Vagina (tissue), 2 donors: ENCODE data around the gene MAEL. TPM values are rescaled to one million over a fixed set of nuclear protein-coding genes. Genes with fewer than 3 reads are reported as not detected.

Source experiments
- DNase-seq, 2 donors: peaks; one replicate each; pipeline ENCODE4 v3.0.0-alpha.2; 2017; ENCODE audit errors: extremely low spot score in 2 of 2
- H3K27ac ChIP-seq: fragments of 200-600 bp; sonication (generic); one replicate; pipeline ENCODE4 v1.5.1; 2019
- H3K27me3 ChIP-seq: fragments of 200-600 bp; sonication (generic); one replicate; pipeline ENCODE4 v1.5.1; 2019
- H3K36me3 ChIP-seq, 2 donors: fragments of 200-600 bp; sonication (generic); one replicate each; pipeline ENCODE4 v1.5.1; 2017 to 2019
- H3K4me1 ChIP-seq: fragments of 200-600 bp; sonication (generic); one replicate; pipeline ENCODE4 v1.5.1; 2019
- H3K4me3 ChIP-seq, 2 donors: fragments of 200-600 bp; sonication (generic); 1 replicate in 1 of 2; 2 replicates in 1 of 2; pipeline ENCODE4 v1.5.1; 2016 to 2019
- H3K9me3 ChIP-seq: fragments of 200-600 bp; sonication (generic); one replicate; pipeline ENCODE4 v1.5.1; 2019
- CTCF ChIP-seq, 3 experiments: fragments of 450-650 bp in 2 of 3; fragments of 200-600 bp in 1 of 3; sonication (generic) in 1 of 3; IDR thresholded peaks; one replicate each; pipeline ENCODE4 v1.5.1; 2017 to 2019; ENCODE audit warnings: antibody characterized with exemption in 3 of 3, mild to moderate bottlenecking in 2 of 3, moderate library complexity in 2 of 3
- POLR2A ChIP-seq, 2 donors: fragments of 450-650 bp; IDR thresholded peaks; one replicate each; pipeline ENCODE4 v1.6.1; 2017; ENCODE audit warnings: antibody characterized with exemption in 2 of 2, mild to moderate bottlenecking in 2 of 2, moderate library complexity in 2 of 2
- POLR2AphosphoS5 ChIP-seq, 2 donors: sonication (generic); formaldehyde crosslinking; IDR thresholded peaks; one replicate each; pipeline ENCODE4 v1.9.0; 2017; ENCODE audit warnings: antibody characterized with exemption in 2 of 2, mild to moderate bottlenecking in 2 of 2, low read depth in 1 of 2; ENCODE audit not compliant: insufficient read depth in 1 of 2
- intact Hi-C: fragments of 100-400 bp; cut with DNase I; formaldehyde crosslinking; loops from one replicate; pipeline ENCODE4 v1.15.1; 2023
- total RNA-seq: library from RNA; depleted of rRNA; stranded (reverse); fragments of >200 nt; gene quantifications from one replicate; pipeline ENCODE4 v1.2.3, GENCODE V29; 2016

The MAEL gene
- total RNA-seq, 1 donor from 2014 or later: not detected

- Histone ChIP-seq H3K36me3 (no peaks in the 10 kb centered on the region), H3K9me3 (no peaks in the 10 kb centered on the region), H3K4me1 (peaks cover 7% of the 10 kb centered on the region), H3K27me3 (no peaks in the 10 kb centered on the region), H3K4me3 (no peak overlapping the region), H3K27ac (no peak overlapping the region)
- DNase-seq: peak in 1 of 2 donors; percentile 34
- intact Hi-C loops: loop anchor here (10.0 kb wide), 1 partner anchor 145 kb away; no protein-coding TSS in a partner anchor
- TF ChIP-seq CTCF (IDR thresholded peaks at IDR 0.05): no peak
These were observed 70.7 kb downstream of the MAEL start for GRCh38 chr1:167059809-167060107.

DNA sequence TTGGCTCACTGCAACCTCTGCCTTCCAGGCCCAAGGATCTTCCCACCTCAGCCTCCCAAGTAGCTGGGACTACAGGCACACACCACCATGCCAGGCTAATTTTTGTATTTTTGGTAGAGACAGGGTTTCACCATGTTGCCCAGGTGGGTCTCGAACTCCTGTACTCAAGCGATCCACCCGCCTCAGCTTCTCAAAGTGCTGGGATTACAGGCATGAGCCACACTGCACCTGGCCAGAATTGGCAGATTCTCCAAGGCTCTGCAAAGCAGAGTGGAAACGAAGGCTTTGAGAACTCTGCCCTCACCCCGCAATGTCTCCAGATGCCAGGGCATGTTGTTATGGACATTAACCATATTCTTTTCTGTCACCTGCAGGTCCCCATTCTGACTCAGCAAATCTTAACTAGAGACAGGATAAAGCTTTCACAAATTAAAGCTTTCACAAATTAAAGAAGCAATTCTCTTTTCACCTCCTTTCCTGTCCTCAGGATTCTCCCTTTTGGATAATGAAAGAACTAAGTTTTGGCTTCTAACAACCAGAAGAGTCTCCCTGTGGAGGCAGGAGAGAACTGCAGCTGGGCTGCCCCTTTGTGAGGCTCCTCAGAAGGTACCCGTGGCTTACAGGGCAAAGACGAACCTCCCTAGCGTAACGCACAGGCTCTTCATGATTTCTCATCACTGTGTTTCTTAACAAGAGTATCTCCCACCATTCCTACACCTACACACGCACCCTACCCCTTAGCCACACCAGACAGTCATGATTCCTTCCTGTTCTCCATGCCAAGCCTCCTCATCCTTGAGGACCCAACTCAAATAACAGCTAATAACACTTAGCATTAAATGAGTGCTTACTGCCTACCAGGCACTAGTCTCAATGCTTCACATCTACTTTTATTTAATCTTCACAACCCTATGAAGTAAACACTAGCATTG is 71.3 kb downstream of the MAEL start:
- intact Hi-C loops: no loop called here
- H3K9me3 ChIP-seq: no peaks in the 10 kb centered on the region
- H3K4me1 ChIP-seq: peaks cover 7% of the 10 kb centered on the region
- peak in 1 of 2 donors; percentile 75 for DNase-seq
- H3K36me3 ChIP-seq: no peaks in the 10 kb centered on the region
- H3K27ac ChIP-seq: no peak overlapping the region
- H3K27me3 ChIP-seq: no peaks in the 10 kb centered on the region
- H3K4me3 ChIP-seq: no peak overlapping the region
- TF ChIP-seq CTCF (IDR thresholded peaks at IDR 0.05) (no peak), POLR2A (IDR thresholded peaks at IDR 0.05) (no peak), POLR2AphosphoS5 (IDR thresholded peaks at IDR 0.05; ENCODE audit: insufficient read depth in 1 of 2, low read depth in 1 of 2) (no peak)

GRCh38 chr1:167061073-167061464 is 72.0 kb downstream of the MAEL start:
- H3K27ac ChIP-seq: no peak overlapping the region
- H3K36me3 ChIP-seq: no peaks in the 10 kb centered on the region
- peak in 1 of 2 donors; percentile 62 for DNase-seq
- intact Hi-C loops: no loop called here
- H3K27me3 ChIP-seq: no peaks in the 10 kb centered on the region
- TF ChIP-seq POLR2A (IDR thresholded peaks at IDR 0.05) (no peak), CTCF (IDR thresholded peaks at IDR 0.05) (no peak), POLR2AphosphoS5 (IDR thresholded peaks at IDR 0.05; ENCODE audit: insufficient read depth in 1 of 2, low read depth in 1 of 2) (no peak)
- peaks cover 7% of the 10 kb centered on the region for H3K4me1 ChIP-seq
- H3K9me3 ChIP-seq: no peaks in the 10 kb centered on the region
- H3K4me3 ChIP-seq: no peak overlapping the region

DNA sequence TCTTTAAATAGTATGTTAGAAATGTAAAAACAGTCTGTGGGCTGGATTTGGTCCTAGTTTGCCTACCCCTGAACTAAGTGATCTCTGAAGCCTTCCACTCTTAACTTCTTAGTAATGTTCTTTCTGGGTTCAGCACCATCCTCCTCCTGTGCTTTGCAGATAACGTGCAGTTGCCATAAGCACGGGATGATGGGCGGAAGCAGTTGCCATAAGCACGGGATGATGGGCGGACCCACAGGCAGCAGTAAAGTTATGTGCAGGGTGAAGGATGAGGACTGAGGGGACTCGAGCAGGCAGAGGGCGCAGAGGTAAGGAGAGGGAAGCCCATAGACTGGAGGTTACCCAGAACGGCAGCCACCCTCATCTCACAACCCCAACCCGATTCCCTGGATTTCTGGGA is 75.5 kb downstream of the MAEL start:
- H3K4me3 ChIP-seq: no peak overlapping the region
- no peak for DNase-seq
- H3K9me3 ChIP-seq: no peaks in the 10 kb centered on the region
- H3K27ac ChIP-seq: no peak overlapping the region
- no peaks in the 10 kb centered on the region for H3K27me3 ChIP-seq
- H3K36me3 ChIP-seq: no peaks in the 10 kb centered on the region
- TF ChIP-seq POLR2A (IDR thresholded peaks at IDR 0.05) (no peak), POLR2AphosphoS5 (IDR thresholded peaks at IDR 0.05; ENCODE audit: insufficient read depth in 1 of 2, low read depth in 1 of 2) (no peak), CTCF (IDR thresholded peaks at IDR 0.05) (no peak)
- intact Hi-C loops: loop anchor here (5.0 kb wide), 2 partner anchors 378 to 468 kb away; no protein-coding TSS in a partner anchor
- peaks cover 7% of the 10 kb centered on the region for H3K4me1 ChIP-seq

DNA sequence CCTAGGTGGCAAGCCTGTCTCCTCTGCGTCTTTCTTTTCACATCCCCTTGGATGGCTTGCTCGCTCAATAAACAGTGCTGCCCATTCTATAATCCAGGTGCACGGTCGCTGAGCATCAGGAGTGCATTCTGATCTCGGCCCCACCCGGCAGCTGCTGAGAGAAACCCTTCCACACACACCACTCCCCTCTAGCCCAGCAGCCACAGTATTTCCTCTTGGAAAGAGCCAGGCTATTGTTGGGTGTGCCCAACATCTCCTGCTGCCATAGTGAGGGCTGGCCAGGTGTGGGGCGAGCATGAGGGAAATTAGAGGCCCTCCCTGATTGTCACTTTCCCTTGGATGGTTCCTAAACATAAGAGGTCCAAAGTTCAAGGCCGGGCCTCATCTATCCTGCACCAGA is 76.4 kb downstream of the MAEL start:
- H3K4me1 ChIP-seq: peaks cover 7% of the 10 kb centered on the region
- no peak overlapping the region for H3K4me3 ChIP-seq
- DNase-seq: no peak
- H3K9me3 ChIP-seq: no peaks in the 10 kb centered on the region
- TF ChIP-seq POLR2A (IDR thresholded peaks at IDR 0.05) (no peak), CTCF (IDR thresholded peaks at IDR 0.05) (no peak), POLR2AphosphoS5 (IDR thresholded peaks at IDR 0.05; ENCODE audit: insufficient read depth in 1 of 2, low read depth in 1 of 2) (no peak)
- no peaks in the 10 kb centered on the region for H3K27me3 ChIP-seq
- H3K36me3 ChIP-seq: no peaks in the 10 kb centered on the region
- intact Hi-C loops: loop anchor here (5.0 kb wide), 2 partner anchors 377 to 467 kb away; no protein-coding TSS in a partner anchor
- no peak overlapping the region for H3K27ac ChIP-seq
